Transverse colon (tissue), 4 donors: ENCODE measurements around the gene RXRB. TPM values are rescaled to one million over a fixed set of nuclear protein-coding genes. Genes with fewer than 3 reads are reported as not detected.
A peak's percentile ranks its signal among the peaks of the same experiment; 100 is the strongest.

Experiments used
- DNase-seq: peaks from one replicate; pipeline ENCODE4 v3.0.0-alpha.2; 2019
- H3K27ac ChIP-seq, 4 donors: fragments of 200-600 bp; sonication (generic); 2 replicates each; pipeline ENCODE4 v1.5.1; 2016 to 2018; ENCODE audit warnings: inconsistent platforms in 4 of 4
- H3K27me3 ChIP-seq: fragments of 200-600 bp; sonication (generic); 2 replicates; pipeline ENCODE4 v1.5.1; 2017; ENCODE audit warnings: inconsistent platforms
- H3K36me3 ChIP-seq, 4 donors: fragments of 200-600 bp; sonication (generic); 2 replicates each; pipeline ENCODE4 v1.5.1; 2017 to 2019; ENCODE audit warnings: inconsistent platforms in 4 of 4
- H3K4me1 ChIP-seq, 4 donors: fragments of 200-600 bp; sonication (generic); 2 replicates each; pipeline ENCODE4 v1.5.1; 2017 to 2020; ENCODE audit warnings: inconsistent platforms in 4 of 4
- H3K4me3 ChIP-seq, 4 donors: fragments of 200-600 bp; sonication (generic); 1 replicate in 1 of 4; 2 replicates in 3 of 4; pipeline versions ENCODE4 v1.5.1 to v1.6.1; 2017 to 2019; ENCODE audit warnings: inconsistent platforms in 4 of 4
- H3K9me3 ChIP-seq, 2 donors: fragments of 200-600 bp; sonication (generic); 2 replicates each; pipeline ENCODE4 v1.5.1; 2017 to 2019; ENCODE audit warnings: inconsistent platforms in 2 of 2
- CTCF ChIP-seq, 5 experiments: fragments of 200-600 bp in 3 of 5; fragments of 450-650 bp in 2 of 5; sonication (generic) in 3 of 5; IDR thresholded peaks; 1 replicate in 2 of 5; 2 replicates in 3 of 5; pipeline ENCODE4 v1.5.1; 2016 to 2017; ENCODE audit warnings: antibody characterized with exemption in 5 of 5, inconsistent platforms in 3 of 5, mild to moderate bottlenecking in 2 of 5, moderate library complexity in 1 of 5
- EP300 ChIP-seq: sonication (generic); formaldehyde crosslinking; IDR thresholded peaks from one replicate; pipeline ENCODE4 v1.6.1; 2017; ENCODE audit warnings: antibody characterized with exemption, low read depth
- POLR2A ChIP-seq: fragments of 450-650 bp; IDR thresholded peaks from one replicate; pipeline ENCODE4 v1.6.1; 2016; ENCODE audit warnings: antibody characterized with exemption, mild to moderate bottlenecking, moderate library complexity
- POLR2AphosphoS5 ChIP-seq, 3 donors: sonication (generic); formaldehyde crosslinking; IDR thresholded peaks; one replicate each; pipeline ENCODE4 v1.6.1; 2016; ENCODE audit warnings: antibody characterized with exemption in 3 of 3
- WGBS, 2 donors: methylation state at CpG; one replicate each; pipeline ENCODE4 v1.1.5; 2018; ENCODE audit warnings: low coverage in 1 of 2; 5-methylcytosine and 5-hydroxymethylcytosine counted together
- in situ Hi-C, 4 donors: fragments of 200-750 bp; cut with MboI; loops; one replicate each; pipeline versions ENCODE4 v1.15.0 to v1.15.1; 2017; ENCODE audit warnings: low sequenced_read_pairs in 3 of 4, low pct_ligation_motif_present in 1 of 4, low pct_unique_long_range_greater_than_20kb in 1 of 4
- intact Hi-C: fragments of 100-400 bp; cut with DNase I; formaldehyde crosslinking; loops from one replicate; pipeline ENCODE4 v1.15.1; 2023; ENCODE audit warnings: low total_unique reads
- total RNA-seq, 4 donors: library from RNA; depleted of rRNA; stranded (reverse); fragments of >200 nt; gene quantifications; one replicate each; pipeline ENCODE4 v1.1.0, GENCODE V29; 2016

RXRB gene
- total RNA-seq, 4 donors from 2014 or later: 26.9 to 31.9 (median 29.4) TPM

GRCh38 chr6:33209856-33210255 is 9.4 kb upstream of the RXRB start:
- no peak for TF ChIP-seq POLR2A
- no peak for TF ChIP-seq POLR2AphosphoS5 (IDR thresholded peaks at IDR 0.05)
- TF ChIP-seq EP300: no peak
- no peak for TF ChIP-seq CTCF (IDR thresholded peaks at IDR 0.05)
- Histone ChIP-seq H3K36me3 (peaks cover 0 to 11% (median 0%) of the 10 kb centered on the region in 4 donors), H3K4me1 (peaks cover 15 to 43% (median 23%) of the 10 kb centered on the region in 4 donors), H3K4me3 (no peak overlapping the region), H3K27me3 (peaks cover 18% of the 10 kb centered on the region), H3K9me3 (no peaks in the 10 kb centered on the region), H3K27ac (no peak overlapping the region)
- in situ Hi-C loops (no loop called here), intact Hi-C loops (no loop called here)
- WGBS, 2 donors: 96% methylated on average over 10 of the region's 10 CpGs; no CpG with 5 or more reads in 1 of the 2 donors
- no peak for DNase-seq

GRCh38 chr6:33208091-33208967 is 7.9 kb upstream of the RXRB start, which contains the start of gene RING1:
Gene RING1 (plus strand): TSS chr6:33208500. CDS start chr6:33208823, 323 bp downstream.
- in situ Hi-C loops: no loop called here

GRCh38 chr6:33207552-33208090 is 7.2 kb upstream of the RXRB start:
- 0 to 1% methylated on average over 2 to 29 of the region's 29 CpGs for WGBS, 2 donors
- Histone ChIP-seq H3K27me3 (peaks cover 2% of the 10 kb centered on the region), H3K4me3 (peak overlapping the region; percentile 79 to 94 (median 85)), H3K27ac (peak overlapping the region; percentile 92 to 98 (median 94)), H3K36me3 (peaks cover 0 to 17% (median 1%) of the 10 kb centered on the region in 4 donors), H3K9me3 (no peaks in the 10 kb centered on the region), H3K4me1 (peaks cover 9 to 45% (median 30%) of the 10 kb centered on the region in 4 donors)
- TF ChIP-seq POLR2A (no peak), CTCF (IDR thresholded peaks at IDR 0.05) (no peak), EP300 (no peak), POLR2AphosphoS5 (IDR thresholded peaks at IDR 0.05) (no peak)
- in situ Hi-C loops (no loop called here), intact Hi-C loops (no loop called here)
- peak; percentile 65 for DNase-seq

More at GRCh38 chr6:33208091-33208967, 7.9 kb upstream of the RXRB start, which contains the start of gene RING1:
- Histone ChIP-seq H3K4me1 (peaks cover 13 to 46% (median 31%) of the 10 kb centered on the region in 4 donors), H3K9me3 (no peaks in the 10 kb centered on the region), H3K27me3 (peaks cover 9% of the 10 kb centered on the region), H3K36me3 (peaks cover 0 to 12% (median under 1%) of the 10 kb centered on the region in 4 donors), H3K27ac (peak within 1 kb of the TSS; percentile 92 to 98 (median 94)), H3K4me3 (peak within 1 kb of the TSS; percentile 79 to 94 (median 85))
- WGBS, 2 donors: 0 to 1% methylated on average over 2 to 44 of the region's 86 CpGs
- peak; percentile 91 for DNase-seq
- TF ChIP-seq POLR2A: peak; percentile 97
- TF ChIP-seq CTCF (IDR thresholded peaks at IDR 0.05): no peak
- peak; percentile 99 to 100 (median 99) for TF ChIP-seq POLR2AphosphoS5 (IDR thresholded peaks at IDR 0.05)
- peak; percentile 9 for TF ChIP-seq EP300
- intact Hi-C loops: no loop called here

GRCh38 chr6:33206864-33207551 is 6.5 kb upstream of the RXRB start:
- peaks cover 0 to 17% (median 1%) of the 10 kb centered on the region in 4 donors for H3K36me3 ChIP-seq
- H3K4me3 ChIP-seq: peak overlapping the region in 3 of 4 donors; percentile 82 to 94 (median 88)
- TF ChIP-seq CTCF (IDR thresholded peaks at IDR 0.05) (no peak), EP300 (no peak), POLR2A (no peak), POLR2AphosphoS5 (IDR thresholded peaks at IDR 0.05) (no peak)
- 25 to 38% methylated on average over 8 to 20 of the region's 20 CpGs for WGBS, 2 donors
- peaks cover 14 to 48% (median 35%) of the 10 kb centered on the region in 4 donors for H3K4me1 ChIP-seq
- H3K27me3 ChIP-seq: no peaks in the 10 kb centered on the region
- in situ Hi-C loops: no loop called here
- no peak for DNase-seq
- intact Hi-C loops: no loop called here
- H3K9me3 ChIP-seq: no peaks in the 10 kb centered on the region
- H3K27ac ChIP-seq: peak overlapping the region; percentile 92 to 98 (median 94)
